ENCODE measurements around the gene TIRAP.

Gene TIRAP

DNA sequence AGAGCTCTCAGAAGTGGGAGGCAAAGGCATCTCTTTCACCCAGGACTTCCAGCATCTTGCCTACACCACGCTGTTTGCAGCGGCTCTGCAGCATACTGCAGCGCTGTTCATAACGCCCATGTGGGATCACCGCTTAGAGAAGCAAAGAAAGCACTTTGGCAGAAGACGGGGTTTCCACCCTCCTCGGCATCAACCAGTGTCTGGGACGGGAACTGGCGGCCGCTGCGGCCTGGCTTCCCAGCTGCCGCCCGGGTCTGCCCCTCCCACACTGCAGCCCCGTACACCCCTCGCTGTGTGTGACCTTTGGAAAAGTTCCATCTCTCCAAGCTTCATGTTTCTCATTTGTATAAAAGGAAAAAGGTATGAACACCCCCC, 545 bp upstream of the TIRAP start:
- Histone ChIP-seq H3K4me1 (ENCODE audit: control insufficient read depth, insufficient read depth, low read length, unreplicated experiment) (no peaks in the 10 kb centered on the region), H3K27me3 (ENCODE audit: insufficient read depth, low read length) (no peaks in the 10 kb centered on the region), H2AFZ (ENCODE audit: low read length, unreplicated experiment) (peak overlapping the region; percentile 98), H3K79me2 (ENCODE audit: control insufficient read depth, insufficient read depth, low read length, unreplicated experiment) (peaks cover 8% of the 10 kb centered on the region), H3K4me3 (ENCODE audit: low read depth, low read length) (peak overlapping the region; percentile 96), H3K36me3 (ENCODE audit: insufficient read depth, low read length) (no peaks in the 10 kb centered on the region), H3K27ac (ENCODE audit: low read depth, low read length) (peak overlapping the region; percentile 53; the same call in 1 of the 2 replicates)

DNA sequence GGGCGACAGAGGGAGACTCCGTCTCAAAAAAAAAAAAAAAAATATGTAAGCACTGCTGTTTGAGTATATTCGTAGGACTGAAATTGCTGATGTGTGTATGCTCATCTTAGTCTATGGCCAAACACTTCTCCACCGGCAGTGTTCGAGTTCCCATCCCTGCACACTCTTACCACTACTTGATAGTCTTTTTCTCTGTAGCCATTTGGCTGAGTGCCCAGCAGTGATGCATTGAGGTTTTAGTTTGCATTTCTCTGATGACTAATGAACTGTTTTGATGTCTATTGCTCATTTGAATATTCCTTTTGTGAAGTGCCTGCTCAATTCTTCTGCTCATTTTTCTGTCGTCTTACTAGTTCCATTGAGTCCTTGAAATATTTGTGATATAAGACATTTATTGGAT, 1.9 kb downstream of the TIRAP start:
- Histone ChIP-seq H3K79me2 (ENCODE audit: control insufficient read depth, insufficient read depth, low read length, unreplicated experiment) (peaks cover 8% of the 10 kb centered on the region), H3K36me3 (ENCODE audit: insufficient read depth, low read length) (no peaks in the 10 kb centered on the region), H3K4me3 (ENCODE audit: low read depth, low read length) (no peak overlapping the region), H3K27ac (ENCODE audit: low read depth, low read length) (no peak overlapping the region), H2AFZ (ENCODE audit: low read length, unreplicated experiment) (no peak overlapping the region), H3K27me3 (ENCODE audit: insufficient read depth, low read length) (no peaks in the 10 kb centered on the region), H3K4me1 (ENCODE audit: control insufficient read depth, insufficient read depth, low read length, unreplicated experiment) (no peaks in the 10 kb centered on the region)

DNA sequence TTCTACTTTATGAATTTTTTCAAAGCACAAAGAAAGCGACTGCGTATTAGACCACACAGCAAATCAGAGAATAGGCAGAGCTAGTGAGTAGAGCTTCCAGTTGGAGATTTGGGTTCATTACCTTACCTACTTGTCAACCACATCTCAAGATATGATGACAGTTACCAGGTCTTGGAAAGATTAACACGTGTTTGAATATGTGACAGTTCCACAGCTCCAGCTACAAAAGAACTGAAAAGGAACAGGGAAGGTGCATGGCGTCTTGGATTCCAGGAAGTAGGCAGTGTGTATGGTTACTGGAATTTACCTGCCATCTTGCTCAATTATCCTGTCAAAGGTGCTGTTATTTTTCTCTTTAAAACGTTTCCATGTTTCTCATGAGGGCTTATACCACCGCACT, 5.3 kb downstream of the TIRAP start:
- H3K4me1 ChIP-seq (ENCODE audit: control insufficient read depth, insufficient read depth, low read length, unreplicated experiment), result no peaks in the 10 kb centered on the region
- no peaks in the 10 kb centered on the region for H3K27me3 ChIP-seq (ENCODE audit: insufficient read depth, low read length)
- H3K27ac ChIP-seq (ENCODE audit: low read depth, low read length), result no peak overlapping the region
- no peak overlapping the region for H3K4me3 ChIP-seq (ENCODE audit: low read depth, low read length)
- H3K36me3 ChIP-seq (ENCODE audit: insufficient read depth, low read length), result no peaks in the 10 kb centered on the region
- peaks cover 7% of the 10 kb centered on the region for H3K79me2 ChIP-seq (ENCODE audit: control insufficient read depth, insufficient read depth, low read length, unreplicated experiment)
- H2AFZ ChIP-seq (ENCODE audit: low read length, unreplicated experiment), result no peak overlapping the region

DNA sequence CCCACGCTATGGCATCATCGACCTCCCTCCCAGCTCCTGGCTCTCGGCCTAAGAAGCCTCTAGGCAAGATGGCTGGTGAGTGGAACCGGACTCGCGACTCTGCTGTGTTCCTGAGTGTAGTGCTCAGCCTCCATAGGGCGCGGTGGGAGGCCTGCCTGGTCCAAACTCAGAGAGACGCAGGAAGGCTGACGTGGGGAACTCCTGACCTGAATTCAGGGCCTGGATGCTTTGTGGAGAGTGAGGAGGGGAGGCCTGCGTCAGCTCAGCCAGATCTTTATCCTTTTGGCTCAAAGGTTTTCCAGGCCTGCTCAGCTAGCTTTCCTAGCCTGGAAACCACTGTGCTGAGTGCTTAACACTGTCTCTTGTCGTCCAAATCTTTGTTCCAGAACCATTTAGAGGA, 8.0 kb downstream of the TIRAP start:
- no peak overlapping the region for H3K27ac ChIP-seq (ENCODE audit: low read depth, low read length)
- no peak overlapping the region for H2AFZ ChIP-seq (ENCODE audit: low read length, unreplicated experiment)
- H3K4me3 ChIP-seq (ENCODE audit: low read depth, low read length), result no peak overlapping the region
- H3K36me3 ChIP-seq (ENCODE audit: insufficient read depth, low read length), result peaks cover 5% of the 10 kb centered on the region; the same call in 1 of the 2 replicates
- no peaks in the 10 kb centered on the region for H3K4me1 ChIP-seq (ENCODE audit: control insufficient read depth, insufficient read depth, low read length, unreplicated experiment)
- peaks cover 4% of the 10 kb centered on the region for H3K79me2 ChIP-seq (ENCODE audit: control insufficient read depth, insufficient read depth, low read length, unreplicated experiment)
- no peaks in the 10 kb centered on the region for H3K27me3 ChIP-seq (ENCODE audit: insufficient read depth, low read length)

DNA sequence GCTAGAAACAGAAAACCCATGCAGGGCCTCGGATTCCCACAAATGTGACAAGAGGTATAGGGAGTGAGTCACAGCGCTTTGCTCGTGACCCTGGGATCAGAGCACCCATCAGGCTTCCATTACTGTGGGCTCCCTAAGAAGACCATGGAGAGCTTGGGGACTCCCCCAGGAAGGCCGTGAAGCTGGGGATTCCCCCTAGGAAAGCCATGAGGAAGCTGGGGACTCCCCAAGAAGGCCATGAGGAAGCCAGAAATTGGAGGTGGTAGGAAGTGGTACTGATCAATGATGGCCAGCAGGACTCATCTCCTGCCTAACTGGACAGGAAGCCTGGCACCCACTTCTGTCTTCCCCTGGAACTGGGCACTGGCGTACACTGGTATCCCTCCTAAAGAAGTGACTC, 10.8 kb downstream of the TIRAP start:
- H3K4me1 ChIP-seq (ENCODE audit: control insufficient read depth, insufficient read depth, low read length, unreplicated experiment), result no peaks in the 10 kb centered on the region
- no peak overlapping the region for H3K27ac ChIP-seq (ENCODE audit: low read depth, low read length)
- no peak overlapping the region for H2AFZ ChIP-seq (ENCODE audit: low read length, unreplicated experiment)
- no peak overlapping the region for H3K4me3 ChIP-seq (ENCODE audit: low read depth, low read length)
- no peaks in the 10 kb centered on the region for H3K27me3 ChIP-seq (ENCODE audit: insufficient read depth, low read length)
- H3K36me3 ChIP-seq (ENCODE audit: insufficient read depth, low read length), result peaks cover 7% of the 10 kb centered on the region; the same call in 1 of the 2 replicates
- no peaks in the 10 kb centered on the region for H3K79me2 ChIP-seq (ENCODE audit: control insufficient read depth, insufficient read depth, low read length, unreplicated experiment)

DNA sequence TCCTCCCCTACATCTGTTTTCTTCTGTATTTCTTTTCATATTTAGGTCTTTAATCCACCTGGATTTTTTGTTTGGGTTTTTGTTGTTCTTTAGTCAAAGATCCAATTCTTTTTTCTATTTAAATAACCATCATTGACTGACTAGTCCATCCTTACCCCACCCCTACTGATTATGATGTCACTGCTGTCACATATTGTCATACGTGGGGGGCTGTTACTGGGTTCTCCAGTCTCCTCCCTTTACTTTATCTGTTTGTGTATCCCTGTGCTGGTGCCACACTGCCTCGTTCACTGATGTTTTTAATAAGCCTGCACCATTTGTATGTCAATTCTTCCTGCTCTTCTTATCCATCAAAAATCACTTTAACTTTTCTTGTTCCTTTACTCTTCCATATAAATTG, 14.1 kb downstream of the TIRAP start:
- Histone ChIP-seq H3K4me3 (ENCODE audit: low read depth, low read length) (no peak overlapping the region), H3K79me2 (ENCODE audit: control insufficient read depth, insufficient read depth, low read length, unreplicated experiment) (peaks cover 7% of the 10 kb centered on the region), H3K4me1 (ENCODE audit: control insufficient read depth, insufficient read depth, low read length, unreplicated experiment) (no peaks in the 10 kb centered on the region), H2AFZ (ENCODE audit: low read length, unreplicated experiment) (no peak overlapping the region), H3K36me3 (ENCODE audit: insufficient read depth, low read length) (peaks cover 7% of the 10 kb centered on the region; the same call in 1 of the 2 replicates), H3K27me3 (ENCODE audit: insufficient read depth, low read length) (no peaks in the 10 kb centered on the region), H3K27ac (ENCODE audit: low read depth, low read length) (no peak overlapping the region)

DNA sequence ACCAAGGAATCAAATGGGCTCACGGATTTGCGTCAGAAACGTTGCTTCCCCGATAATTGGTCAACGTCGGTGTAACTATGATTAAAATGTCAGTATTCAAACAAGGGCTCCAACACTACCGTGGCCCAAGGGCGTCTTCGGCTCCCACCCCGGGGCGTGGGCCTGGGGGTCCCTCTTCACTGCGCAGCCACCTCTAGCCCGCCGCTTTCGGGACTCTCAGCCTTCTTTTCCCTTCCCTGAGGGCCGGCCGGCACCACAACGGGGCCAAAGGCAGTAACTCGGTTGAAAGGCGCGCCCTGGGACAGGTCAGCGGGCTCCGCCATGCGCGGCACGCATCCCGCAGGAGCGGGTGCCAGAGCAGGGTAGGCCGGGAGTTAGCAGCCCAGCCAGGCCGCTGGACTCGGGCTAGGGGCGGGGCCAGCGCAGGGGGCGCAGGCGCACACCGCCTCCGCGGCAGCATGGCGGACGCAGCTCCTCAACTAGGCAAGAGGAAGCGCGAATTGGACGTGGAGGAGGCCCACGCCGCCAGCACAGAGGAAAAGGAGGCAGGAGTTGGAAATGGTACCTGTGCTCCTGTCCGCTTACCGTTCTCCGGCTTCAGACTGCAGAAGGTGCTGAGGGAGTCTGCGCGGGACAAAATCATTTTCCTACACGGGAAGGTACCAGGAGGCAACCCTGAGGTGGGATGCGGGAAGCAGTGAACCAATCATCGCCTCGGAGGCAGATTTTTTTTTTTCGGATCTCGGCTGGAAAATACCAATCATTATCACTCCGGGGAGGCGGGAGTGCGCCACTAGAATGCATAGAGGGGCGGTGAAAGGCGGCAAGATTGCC, 20.9 kb downstream of the TIRAP start, which contains the start of gene DCPS:
Gene DCPS (plus strand): TSS at position 438 of the 834 bp plus-strand sequence. CDS start 21 bp downstream, at position 459.
- H3K4me3 ChIP-seq (ENCODE audit: low read depth, low read length), result peak within 1 kb of the TSS; percentile 89
- peak within 1 kb of the TSS; percentile 81 for H3K27ac ChIP-seq (ENCODE audit: low read depth, low read length)
- H2AFZ ChIP-seq (ENCODE audit: low read length, unreplicated experiment), result peak within 1 kb of the TSS; percentile 87
- H3K27me3 ChIP-seq (ENCODE audit: insufficient read depth, low read length), result no peaks in the 10 kb centered on the region
- 0 out of 2 replicates have a peak, but pooled peaks cover 2% of the 10 kb centered on the region for H3K36me3 ChIP-seq (ENCODE audit: insufficient read depth, low read length)
- no peaks in the 10 kb centered on the region for H3K4me1 ChIP-seq (ENCODE audit: control insufficient read depth, insufficient read depth, low read length, unreplicated experiment)
- H3K79me2 ChIP-seq (ENCODE audit: control insufficient read depth, insufficient read depth, low read length, unreplicated experiment), result peaks cover 18% of the 10 kb centered on the region

DNA sequence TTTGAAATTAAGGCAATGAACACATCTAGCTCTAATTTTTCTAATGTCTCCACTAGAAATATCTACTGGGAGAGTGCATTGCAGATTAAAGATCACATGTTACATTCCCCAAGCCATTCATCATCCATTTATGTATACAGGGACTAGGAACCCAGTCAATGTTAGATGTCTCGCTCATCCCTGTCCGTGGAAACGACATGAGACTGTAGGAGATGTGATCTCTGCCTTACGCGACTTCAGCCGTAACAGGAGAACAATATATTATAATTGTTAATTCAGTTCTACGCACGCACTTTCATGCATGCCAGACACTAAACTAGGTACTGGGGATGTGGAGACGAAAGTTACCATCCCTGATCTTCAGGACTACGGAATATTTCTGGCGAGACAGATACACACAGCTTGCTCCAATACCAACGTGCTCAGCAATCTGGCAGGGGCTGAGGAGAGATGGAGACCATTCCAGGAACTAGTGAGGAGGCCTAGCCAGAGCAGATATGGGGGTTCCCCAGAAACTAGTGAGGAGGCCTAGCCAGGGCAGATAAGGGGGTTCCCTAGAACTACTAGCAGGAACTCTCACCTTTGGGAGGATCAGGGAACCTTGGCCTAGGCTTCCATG, 21.7 kb downstream of the TIRAP start:
- peaks cover 18% of the 10 kb centered on the region for H3K79me2 ChIP-seq (ENCODE audit: control insufficient read depth, insufficient read depth, low read length, unreplicated experiment)
- H2AFZ ChIP-seq (ENCODE audit: low read length, unreplicated experiment), result peak overlapping the region; percentile 87
- H3K4me3 ChIP-seq (ENCODE audit: low read depth, low read length), result peak overlapping the region; percentile 89
- H3K27ac ChIP-seq (ENCODE audit: low read depth, low read length), result peak overlapping the region; percentile 81; the same call in 1 of the 2 replicates
- H3K27me3 ChIP-seq (ENCODE audit: insufficient read depth, low read length), result no peaks in the 10 kb centered on the region
- H3K4me1 ChIP-seq (ENCODE audit: control insufficient read depth, insufficient read depth, low read length, unreplicated experiment), result no peaks in the 10 kb centered on the region
- H3K36me3 ChIP-seq (ENCODE audit: insufficient read depth, low read length), result 0 out of 2 replicates have a peak, but pooled peaks cover 2% of the 10 kb centered on the region

DNA sequence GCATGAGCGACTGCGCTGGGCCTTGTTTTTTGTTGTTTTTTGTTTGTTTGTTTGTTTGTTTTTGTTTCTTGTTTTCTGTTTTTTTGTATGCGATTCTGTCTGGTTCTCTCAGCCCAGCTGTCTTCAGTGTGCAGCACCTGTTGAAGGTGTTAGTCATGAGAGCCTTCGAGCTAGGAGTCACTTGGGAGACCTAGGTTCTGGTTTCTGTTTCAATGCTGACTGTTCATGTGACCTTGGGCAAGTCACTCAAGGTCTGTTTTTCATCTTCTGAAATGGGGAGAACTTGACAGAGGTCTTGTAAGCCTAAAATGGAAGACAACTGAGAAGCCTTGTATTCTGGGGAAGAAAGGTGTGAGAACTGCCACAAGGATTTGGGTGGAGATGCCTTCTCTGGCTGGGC, 22.8 kb downstream of the TIRAP start:
- Histone ChIP-seq H3K36me3 (ENCODE audit: insufficient read depth, low read length) (0 out of 2 replicates have a peak, but pooled peaks cover 2% of the 10 kb centered on the region), H3K4me1 (ENCODE audit: control insufficient read depth, insufficient read depth, low read length, unreplicated experiment) (no peaks in the 10 kb centered on the region), H3K27ac (ENCODE audit: low read depth, low read length) (no peak overlapping the region), H3K79me2 (ENCODE audit: control insufficient read depth, insufficient read depth, low read length, unreplicated experiment) (peaks cover 18% of the 10 kb centered on the region), H3K4me3 (ENCODE audit: low read depth, low read length) (no peak overlapping the region), H3K27me3 (ENCODE audit: insufficient read depth, low read length) (no peaks in the 10 kb centered on the region), H2AFZ (ENCODE audit: low read length, unreplicated experiment) (no peak overlapping the region)

DNA sequence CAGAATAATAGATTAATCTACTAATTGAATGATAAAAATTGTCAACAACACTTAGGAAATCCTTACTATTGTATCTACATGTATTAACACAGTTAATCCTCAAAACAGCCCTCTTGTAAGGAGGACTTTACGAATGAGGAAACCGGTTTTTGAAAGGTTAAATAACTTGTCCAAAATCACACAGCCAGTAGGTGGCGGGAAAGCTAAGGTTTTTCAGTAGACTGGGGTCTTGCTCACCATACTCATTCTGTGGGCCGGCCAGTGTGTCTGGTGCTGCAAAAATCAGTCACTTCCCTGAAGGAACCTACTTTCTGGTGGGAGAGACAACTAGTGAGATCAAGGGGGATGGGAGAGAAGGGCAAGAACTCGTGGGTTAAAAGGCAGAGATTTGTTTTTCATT, 24.8 kb downstream of the TIRAP start:
- Histone ChIP-seq H3K79me2 (ENCODE audit: control insufficient read depth, insufficient read depth, low read length, unreplicated experiment) (peaks cover 9% of the 10 kb centered on the region), H3K4me1 (ENCODE audit: control insufficient read depth, insufficient read depth, low read length, unreplicated experiment) (no peaks in the 10 kb centered on the region), H3K4me3 (ENCODE audit: low read depth, low read length) (no peak overlapping the region), H3K27ac (ENCODE audit: low read depth, low read length) (no peak overlapping the region), H3K27me3 (ENCODE audit: insufficient read depth, low read length) (no peaks in the 10 kb centered on the region), H2AFZ (ENCODE audit: low read length, unreplicated experiment) (no peak overlapping the region), H3K36me3 (ENCODE audit: insufficient read depth, low read length) (no peaks in the 10 kb centered on the region)

DNA sequence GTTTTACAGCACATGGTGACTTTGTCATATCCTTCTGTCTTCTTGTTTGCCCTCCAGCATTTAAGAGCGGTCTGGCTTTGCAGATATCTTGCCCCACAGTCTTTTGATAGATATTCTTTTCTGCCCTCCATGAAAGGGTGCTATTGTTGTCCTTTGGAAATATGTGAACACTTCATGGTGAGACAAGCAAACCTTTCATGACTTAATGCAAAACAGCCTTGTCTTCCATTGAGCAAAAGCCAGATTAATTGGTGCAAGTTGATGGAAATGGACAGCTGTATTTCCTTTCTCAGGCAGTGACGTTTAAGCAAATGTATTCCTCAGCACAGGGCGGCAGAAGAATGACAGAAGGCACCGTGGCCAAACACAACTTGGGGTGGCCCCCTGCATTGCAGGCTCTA, 25.4 kb downstream of the TIRAP start:
- H3K27ac ChIP-seq (ENCODE audit: low read depth, low read length), result no peak overlapping the region
- H3K27me3 ChIP-seq (ENCODE audit: insufficient read depth, low read length), result no peaks in the 10 kb centered on the region
- H2AFZ ChIP-seq (ENCODE audit: low read length, unreplicated experiment), result no peak overlapping the region
- no peak overlapping the region for H3K4me3 ChIP-seq (ENCODE audit: low read depth, low read length)
- H3K4me1 ChIP-seq (ENCODE audit: control insufficient read depth, insufficient read depth, low read length, unreplicated experiment), result no peaks in the 10 kb centered on the region
- no peaks in the 10 kb centered on the region for H3K36me3 ChIP-seq (ENCODE audit: insufficient read depth, low read length)
- peaks cover 4% of the 10 kb centered on the region for H3K79me2 ChIP-seq (ENCODE audit: control insufficient read depth, insufficient read depth, low read length, unreplicated experiment)
